Left cardiac atrium (tissue), 4 donors: ENCODE measurements around the gene UTS2R. TPM values are rescaled to one million over a fixed set of nuclear protein-coding genes. Genes with fewer than 3 reads are reported as not detected.
"Not testable (repeated sequence)": the region's sequence is repeated elsewhere in the genome, so short reads cannot be mapped to it uniquely, and the experiment has no call there.

Source experiments
- ATAC-seq, 2 donors: fragments of 200-7000 bp; cut with Tn5 transposase; one replicate each; pipeline ENCODE4 v1.9.1; 2020; ENCODE audit warnings: mild to moderate bottlenecking in 2 of 2, moderate library complexity in 2 of 2
- DNase-seq: peaks from one replicate; pipeline ENCODE4 v3.0.0-alpha.2; 2020
- intact Hi-C, 2 donors: fragments of 100-400 bp; cut with DNase I; formaldehyde crosslinking; loops; one replicate each; pipeline versions ENCODE4 v1.14.1 to v1.15.1; 2022 to 2023
- total RNA-seq, 2 donors: library from RNA; stranded (reverse); fragmentation: NEBNext Ultra II Directional; extraction: Animal tissue kit (Norgen Biotek cat#: 25700); gene quantifications; one replicate each; pipeline ENCODE4 v1.2.1, GENCODE V29; 2021
- donor health status: DM: no; HTN: yes; CAD: no.
- donor health status: DM: no; HTN: yes; CAD: no; lungs with severe emphysema.
- donor health status: DM: yes; HTN: yes; CAD: no.
- donor health status: Dilated cardiomyopathy.

The UTS2R gene
- total RNA-seq, 2 donors from 2014 or later, result 0.32 to 1.4 TPM

DNA sequence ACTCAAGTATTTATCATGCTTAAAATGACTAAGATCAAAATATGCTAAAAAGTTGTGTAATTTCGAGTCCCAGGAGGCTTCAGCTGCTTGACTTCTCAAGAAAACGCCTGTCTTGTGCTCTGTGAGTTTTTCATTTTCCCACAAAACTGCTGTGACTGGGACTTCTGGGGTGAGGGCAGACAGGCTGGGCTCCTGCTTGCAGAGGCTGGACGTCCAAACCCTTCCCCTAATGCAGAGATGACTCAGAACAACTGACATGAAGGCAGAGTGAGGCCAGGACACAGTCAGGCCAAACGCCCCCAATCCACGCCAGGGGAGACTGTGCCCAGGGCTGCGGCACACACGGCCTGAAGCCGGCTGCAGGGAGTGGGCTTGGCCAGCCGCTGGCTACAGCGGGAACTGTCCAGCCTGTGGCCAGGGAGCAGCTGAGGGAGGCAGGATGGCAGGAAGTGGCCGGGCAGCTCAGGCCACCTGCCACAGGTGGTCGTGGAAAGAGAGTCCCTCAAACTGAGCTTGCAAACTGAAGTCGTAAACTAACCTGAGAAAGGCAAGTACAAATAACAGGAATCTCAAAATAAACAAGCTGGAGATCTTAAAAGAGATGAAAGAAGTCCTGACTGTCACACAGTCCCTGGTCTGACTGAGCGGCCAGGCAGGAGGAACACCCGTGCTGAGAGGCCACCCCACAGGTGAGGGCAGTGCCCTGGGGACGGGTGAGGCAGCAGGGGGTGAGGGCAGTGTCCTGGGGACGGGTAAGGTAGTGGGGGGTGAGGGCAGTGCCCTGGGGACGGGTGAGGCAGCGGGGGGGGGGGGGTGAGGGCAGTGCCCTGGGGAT is 25.3 kb downstream of the UTS2R start:
- DNase-seq (no peak), ATAC-seq (peak in 1 of 2 donors; percentile 50)
- intact Hi-C loops, result no loop called here

DNA sequence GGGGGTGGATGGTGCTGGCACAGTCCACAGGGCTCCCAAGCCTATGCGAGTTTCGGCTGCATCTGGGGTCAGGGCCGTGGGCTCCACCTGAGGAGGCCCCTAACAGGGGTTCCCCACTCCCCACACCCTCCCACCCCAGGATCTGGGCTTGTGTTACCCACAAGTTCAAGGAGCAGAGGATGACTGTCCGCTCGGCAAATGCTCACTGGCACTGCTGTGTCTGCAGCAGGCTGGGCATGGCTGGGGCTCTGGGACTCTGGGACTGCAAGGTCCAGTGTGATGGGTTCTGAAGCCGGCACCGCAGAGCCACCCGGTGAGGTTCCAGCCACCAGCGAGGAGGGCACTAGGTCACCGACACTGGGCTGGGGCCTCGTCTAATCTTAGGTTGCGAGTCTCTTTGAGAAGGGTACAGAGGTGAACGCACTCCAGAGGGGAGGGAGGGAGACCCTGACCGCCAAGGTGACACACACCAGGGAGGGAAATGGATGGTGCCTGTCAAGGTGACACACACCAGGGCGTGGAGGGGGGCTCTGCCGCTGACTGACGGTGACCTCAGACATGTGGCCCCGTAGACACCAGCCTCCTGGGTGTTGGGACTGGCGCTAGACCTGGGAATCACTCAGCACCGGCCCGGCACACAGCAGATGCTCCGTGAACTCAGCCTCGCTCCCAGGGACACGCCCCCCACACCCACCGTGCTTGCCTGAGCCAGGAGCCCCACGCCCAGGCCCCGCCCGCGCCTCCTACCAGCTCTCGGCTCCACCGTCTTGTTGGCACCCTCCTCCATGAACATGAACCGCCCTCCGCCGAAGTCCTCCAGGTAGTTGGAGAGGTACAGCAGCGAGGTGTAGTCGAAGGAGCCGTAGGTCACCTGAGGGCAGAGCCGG is 26.1 kb downstream of the UTS2R start:
- intact Hi-C loops, result no loop called here
- DNase-seq (no peak), ATAC-seq (no peak)

DNA sequence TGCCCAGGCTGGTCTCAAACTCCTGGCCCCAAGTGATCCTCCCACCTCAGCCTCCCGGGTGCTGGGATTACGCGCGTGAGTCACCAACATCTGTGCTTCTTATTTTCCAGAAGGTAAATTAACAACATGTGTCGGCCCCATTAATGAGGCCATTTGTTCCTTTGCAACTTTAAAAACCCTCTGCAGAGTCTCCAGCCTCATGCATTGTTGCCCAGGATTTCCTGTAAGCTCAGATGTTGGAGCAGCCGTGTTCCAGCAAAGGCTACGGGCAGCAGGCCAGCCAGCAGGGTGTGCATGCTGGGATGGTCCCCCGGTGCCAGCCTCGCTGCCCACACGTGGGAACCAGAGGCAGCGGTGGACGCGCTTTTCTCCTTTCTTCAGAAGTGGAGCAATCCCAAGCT is 27.5 kb downstream of the UTS2R start:
- ATAC-seq (peak in 1 of 2 donors; percentile 53), DNase-seq (no peak)
- intact Hi-C loops, result no loop called here

- no peak for ATAC-seq
- intact Hi-C loops, result no loop called here
Observed at GRCh38 chr17:82399601-82400101, 28.1 kb downstream of the UTS2R start.

DNA sequence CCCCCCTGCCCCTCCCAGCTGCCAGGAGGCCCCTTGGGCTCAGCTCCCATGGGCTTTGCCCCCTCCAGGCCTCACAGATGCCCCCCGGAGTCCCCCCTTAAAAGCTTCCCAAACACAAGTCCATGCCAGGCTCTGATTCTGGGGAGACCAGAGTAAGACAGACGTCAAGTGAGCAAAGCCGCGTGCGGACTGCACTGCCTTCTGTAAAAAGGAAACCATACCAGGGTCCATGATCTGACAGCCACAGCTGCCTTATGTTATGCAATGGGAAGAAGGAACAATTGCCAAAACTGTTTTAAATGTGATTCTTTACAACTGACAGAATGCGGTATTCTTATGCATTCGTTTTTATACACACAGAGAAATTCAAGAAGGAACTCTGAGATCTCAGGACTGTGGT is 28.6 kb downstream of the UTS2R start:
- ATAC-seq (no peak), DNase-seq (no peak)
- intact Hi-C loops, result no loop called here

More at GRCh38 chr17:82399601-82400101, 28.1 kb downstream of the UTS2R start:
- no peak for DNase-seq

DNA sequence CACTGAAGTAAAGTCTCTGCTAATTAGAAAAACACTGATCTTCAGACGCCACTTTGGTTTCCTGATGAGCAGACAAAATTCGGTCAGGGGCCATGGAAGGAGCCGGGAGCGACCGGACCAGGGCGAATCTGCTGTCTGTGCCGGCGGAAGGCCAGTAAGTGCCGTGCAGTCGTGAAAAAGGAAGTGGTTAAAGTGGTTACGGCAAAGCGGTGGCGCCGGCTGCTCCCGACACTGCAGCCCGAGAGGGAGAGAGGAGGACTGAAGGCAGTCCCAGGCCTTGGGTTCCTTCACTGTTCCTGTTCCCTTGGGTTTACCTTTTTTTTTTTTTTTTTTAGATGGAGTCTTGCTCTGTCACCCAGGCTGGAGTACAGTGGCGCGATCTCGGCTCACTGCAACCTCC is 29.3 kb downstream of the UTS2R start:
- DNase-seq (no peak), ATAC-seq (peak; percentile 38 to 62)
- intact Hi-C loops, result no loop called here

DNA sequence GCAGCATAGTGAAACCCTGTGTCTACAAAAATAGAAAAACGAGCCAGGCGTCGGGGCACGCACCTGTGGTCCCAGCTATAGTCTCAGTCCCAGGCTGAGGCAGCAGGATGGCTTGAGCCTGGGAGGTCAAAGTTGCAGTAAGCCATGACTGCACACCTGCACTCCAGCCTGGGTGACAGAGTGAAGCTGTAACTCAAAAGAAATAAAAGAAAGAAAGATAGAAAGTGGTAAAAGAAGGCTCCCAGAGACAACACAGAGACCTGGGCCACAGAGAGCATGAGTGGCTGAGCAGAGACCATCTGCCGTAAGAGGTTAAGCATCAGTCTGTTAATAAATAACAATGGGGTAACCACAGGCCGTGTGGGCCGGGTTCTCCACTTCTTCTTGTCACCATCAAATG is 31.3 kb downstream of the UTS2R start:
- ATAC-seq, result no peak
- DNase-seq, result no peak
- intact Hi-C loops, result no loop called here

GRCh38 chr17:82403662-82404660 is 32.4 kb downstream of the UTS2R start:
- intact Hi-C loops, result no loop called here
- DNase-seq, result no peak
- no peak for ATAC-seq

DNA sequence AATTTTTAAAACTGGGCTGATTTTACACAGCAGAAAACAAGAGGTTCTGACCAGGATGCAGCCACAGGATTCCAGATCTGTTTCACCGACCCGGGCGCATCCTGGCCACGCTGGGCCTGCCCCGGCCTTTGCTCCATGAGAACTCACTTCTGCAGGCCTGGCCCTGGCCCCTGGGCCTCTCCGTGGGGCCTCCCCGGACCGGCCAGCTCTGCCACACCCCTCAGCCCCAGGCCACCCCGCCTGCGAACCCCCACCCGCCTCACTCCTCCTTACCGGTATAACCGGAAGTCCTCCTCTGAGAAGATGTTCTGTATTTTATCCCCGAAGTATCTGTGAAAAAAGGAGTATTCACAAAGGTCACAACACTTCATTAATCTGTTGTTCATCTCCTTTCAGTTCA is 33.5 kb downstream of the UTS2R start:
- intact Hi-C loops, result no loop called here
- DNase-seq (no peak), ATAC-seq (no peak)

- intact Hi-C loops, result no loop called here
- ATAC-seq (no peak), DNase-seq (no peak)
Observed at GRCh38 chr17:82406131-82406671, 34.6 kb downstream of the UTS2R start.

DNA sequence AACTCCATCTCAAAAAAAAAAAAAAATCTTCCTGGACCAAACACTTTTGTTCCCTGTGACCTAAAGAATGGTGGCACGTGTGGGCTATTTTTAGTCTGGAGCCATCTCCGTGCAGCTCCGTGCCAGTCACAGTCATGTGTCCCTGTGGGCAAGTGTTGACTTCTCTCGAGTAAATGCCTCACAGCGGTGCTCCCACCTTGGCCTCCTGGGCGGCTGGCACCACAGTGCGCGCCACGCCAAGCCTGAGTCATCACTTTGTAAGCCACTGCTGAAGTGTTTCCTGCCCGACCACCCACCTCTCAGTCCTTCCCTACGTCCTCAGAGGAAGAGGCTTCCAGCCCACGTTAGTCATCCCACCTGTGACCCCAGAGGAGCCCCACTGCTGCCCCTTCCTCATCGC is 35.7 kb downstream of the UTS2R start:
- intact Hi-C loops, result no loop called here
- peak; percentile 68 for DNase-seq
- ATAC-seq, result peak; percentile 82 to 88

- intact Hi-C loops, result no loop called here
- DNase-seq (no peak), ATAC-seq (no peak)
Observed at GRCh38 chr17:82408288-82408937, 36.8 kb downstream of the UTS2R start.

DNA sequence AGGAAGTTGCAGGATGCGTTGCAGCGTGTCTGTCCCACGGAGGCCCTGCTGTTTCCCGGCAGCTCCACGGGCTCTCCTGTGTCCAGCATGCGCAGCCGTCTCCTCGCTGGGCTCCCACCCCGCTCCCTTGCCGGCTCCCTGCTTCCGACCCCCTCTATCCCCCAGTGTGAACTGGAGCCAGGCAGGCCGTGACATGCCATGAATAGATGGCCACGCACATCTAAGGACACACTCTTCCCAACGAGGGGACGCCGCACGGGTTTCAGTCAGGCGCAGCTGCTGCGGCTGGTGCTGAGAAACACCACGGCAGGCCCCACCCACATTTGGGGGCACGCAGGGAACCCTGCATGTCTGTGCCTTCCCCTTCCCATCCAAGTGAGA is 37.4 kb downstream of the UTS2R start:
- ATAC-seq (no peak), DNase-seq (no peak)
- intact Hi-C loops, result no loop called here

GRCh38 chr17:82410014-82410716 is 38.6 kb downstream of the UTS2R start:
- intact Hi-C loops, result no loop called here
- DNase-seq (no peak), ATAC-seq (no peak)

GRCh38 chr17:82411396-82412053 is 40.0 kb downstream of the UTS2R start:
- intact Hi-C loops, result no loop called here
- ATAC-seq, result no peak
- DNase-seq, result no peak

DNA sequence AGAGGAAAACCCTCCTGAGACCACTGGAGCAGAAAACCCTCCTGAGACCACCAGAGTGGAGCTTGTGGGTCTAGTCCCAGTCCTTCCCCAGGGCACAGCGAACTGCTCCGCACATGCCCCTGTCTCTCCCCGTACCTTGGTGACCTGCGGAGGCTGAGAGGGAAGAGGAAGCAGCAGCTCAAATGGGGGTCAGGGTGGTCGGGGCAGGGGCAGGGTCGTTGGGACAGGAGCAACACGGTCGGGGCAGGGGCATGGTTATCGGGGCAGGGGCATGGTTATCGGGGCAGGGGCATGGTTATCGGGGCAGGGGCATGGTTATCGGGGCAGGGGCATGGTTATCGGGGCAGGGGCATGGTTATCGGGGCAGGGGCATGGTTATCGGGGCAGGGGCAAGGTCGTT is 40.5 kb downstream of the UTS2R start:
- ATAC-seq, intact Hi-C loops: not testable (repeated sequence)

More for the DNA sequence above, 40.5 kb downstream of the UTS2R start:
- DNase-seq, result not testable (repeated sequence)
